GM12878 (cell line): Measurements from ENCODE around the gene KIDINS220. TPM values are rescaled to one million over a fixed set of nuclear protein-coding genes. Genes with fewer than 3 reads are reported as not detected.

Experiments
- ATAC-seq: fragments of 200-7000 bp; cut with Tn5 transposase; 3 replicates; pipeline ENCODE4 v1.9.1; 2020; ENCODE audit warnings: mild to moderate bottlenecking, moderate library complexity
- BruUV-seq: library from RNA; stranded (reverse); fragments of 400-500 nt; replicated peaks from 2 replicates; lab custom pipeline; 2021; lab: Mats Ljungman, UMichigan
- CTCF ChIA-PET: fragments of 300-600 bp; sonication (Branson Sonifier 250); formaldehyde crosslinking; extraction: SDS; loops from one replicate; lab custom pipeline; 2021; ENCODE audit warnings: inconsistent platforms; lab: Yijun Ruan, JAX
- POLR2A ChIA-PET: fragments of 350-600 bp; formaldehyde crosslinking; extraction: SDS; loops from one replicate; lab custom pipeline; 2021; ENCODE audit warnings: inconsistent platforms; lab: Charles Lee
- RAD21 ChIA-PET: fragments of 300-600 bp; sonication (Branson Sonifier 250); formaldehyde crosslinking; loops from one replicate; lab custom pipeline; 2023; ENCODE audit warnings: antibody characterized with exemption; ENCODE audit not compliant: unreplicated experiment; lab: Charles Lee
- SMC1A ChIA-PET: fragments of 300-600 bp; sonication (Branson Sonifier 250); formaldehyde crosslinking; loops from one replicate; lab custom pipeline; 2023; ENCODE audit not compliant: unreplicated experiment, uncharacterized antibody; lab: Charles Lee
- DNase-seq: peaks from one replicate; pipeline ENCODE4 v3.0.0-alpha.2; 2011; ENCODE audit warnings: low read depth, low spot score
- FAIRE-seq: peaks from 3 replicates; lab custom pipeline; 2011; peaks lifted over from hg19 to GRCh38; lab: Jason Lieb, UNC
- H2AFZ ChIP-seq: 2 replicates; pipeline ENCODE4 v1.6.0; 2011; ENCODE audit warnings: low read depth, low read length, control low read depth; ENCODE audit not compliant: control insufficient read depth
- H3K27ac ChIP-seq: 2 replicates; pipeline ENCODE4 v1.5.1; 2011; ENCODE audit warnings: control low read depth; ENCODE audit not compliant: control insufficient read depth, insufficient read depth
- H3K27me3 ChIP-seq, 2 experiments: replicated peaks in 1 of 2; 2 replicates each; pipeline versions ENCODE4 v1.6.0 to v1.6.1; 2011; ENCODE audit warnings: low read length in 1 of 2; ENCODE audit not compliant: control insufficient read depth in 2 of 2, insufficient read depth in 2 of 2
- H3K36me3 ChIP-seq, 2 experiments: 2 replicates each; pipeline ENCODE4 v1.5.1; 2011; ENCODE audit warnings: low read length in 1 of 2; ENCODE audit not compliant: control insufficient read depth in 2 of 2, insufficient read depth in 2 of 2
- H3K4me1 ChIP-seq: 2 replicates; pipeline ENCODE4 v1.6.1; 2011; ENCODE audit warnings: mild to moderate bottlenecking, low read length, moderate library complexity, mixed read lengths; ENCODE audit not compliant: control insufficient read depth, insufficient read depth
- H3K4me2 ChIP-seq: 2 replicates; pipeline ENCODE4 v1.6.0; 2011; ENCODE audit warnings: control low read depth; ENCODE audit not compliant: control insufficient read depth, insufficient read depth
- H3K4me3 ChIP-seq: fragments of 200-600 bp; sonication (generic); 2 replicates; pipeline ENCODE4 v1.5.1; 2016
- H3K79me2 ChIP-seq: 2 replicates; pipeline ENCODE4 v1.6.0; 2011; ENCODE audit warnings: low read length; ENCODE audit not compliant: control insufficient read depth, insufficient read depth
- H3K9ac ChIP-seq: 2 replicates; pipeline ENCODE4 v1.8.0; 2011; ENCODE audit warnings: low read length, control low read depth, mixed read lengths; ENCODE audit not compliant: control insufficient read depth, insufficient read depth
- H3K9me3 ChIP-seq: replicated peaks from 3 replicates; pipeline ENCODE4 v1.5.1; 2011; ENCODE audit warnings: mild to moderate bottlenecking, low read length; ENCODE audit not compliant: control insufficient read depth, insufficient read depth
- H4K20me1 ChIP-seq: 2 replicates; pipeline ENCODE4 v1.6.0; 2011; ENCODE audit not compliant: control insufficient read depth, insufficient read depth
- BCL11A ChIP-seq: IDR thresholded peaks from 2 replicates; pipeline ENCODE4 v1.6.1; 2011; ENCODE audit warnings: low read depth, low read length
- BMI1 ChIP-seq: fragments of 450-650 bp; IDR thresholded peaks from 2 replicates; pipeline ENCODE4 v1.6.1; 2016; ENCODE audit warnings: mild to moderate bottlenecking, moderate library complexity, borderline replicate concordance
- BRCA1 ChIP-seq: IDR thresholded peaks from 2 replicates; pipeline ENCODE4 v1.6.1; 2011; ENCODE audit warnings: low read depth, low read length, improper control_type of control experiment
- CBFB ChIP-seq: IDR thresholded peaks from 2 replicates; pipeline ENCODE4 v1.6.1; 2016; ENCODE audit warnings: antibody characterized with exemption, low read depth
- CBX5 ChIP-seq: sonication (generic); IDR thresholded peaks from 2 replicates; pipeline ENCODE4 v1.6.1; 2016; ENCODE audit warnings: low read depth, moderate library complexity, mild to moderate bottlenecking, inconsistent platforms
- EED ChIP-seq: sonication (generic); IDR thresholded peaks from 2 replicates; pipeline ENCODE4 v1.6.1; 2016; ENCODE audit warnings: antibody characterized with exemption, low read depth
- GABPA ChIP-seq: IDR thresholded peaks from 2 replicates; pipeline ENCODE4 v1.6.1; 2014; ENCODE audit warnings: antibody characterized with exemption, low read depth, mild to moderate bottlenecking, inconsistent platforms
- JUND ChIP-seq: IDR thresholded peaks from 2 replicates; pipeline ENCODE4 v1.6.1; 2012; ENCODE audit warnings: low read depth, mild to moderate bottlenecking, low read length, improper control_type of control experiment, moderate library complexity
- MTA3 ChIP-seq: IDR thresholded peaks from 2 replicates; pipeline ENCODE4 v1.6.1; 2012; ENCODE audit warnings: low read length, inconsistent platforms, borderline replicate concordance
- NFXL1 ChIP-seq: fragments of 450-650 bp; IDR thresholded peaks from 2 replicates; pipeline ENCODE4 v1.6.1; 2017; ENCODE audit warnings: antibody characterized with exemption, mild to moderate bottlenecking, borderline replicate concordance
- SMAD5 ChIP-seq: IDR thresholded peaks from 2 replicates; pipeline ENCODE4 v1.6.1; 2016; ENCODE audit warnings: antibody characterized with exemption, low read depth
- SRF ChIP-seq, 2 experiments: IDR thresholded peaks; 2 replicates each; pipeline ENCODE4 v1.6.1; 2011; ENCODE audit warnings: low read depth in 2 of 2, low read length in 2 of 2, mild to moderate bottlenecking in 1 of 2, moderate library complexity in 1 of 2
- ZBTB11 ChIP-seq: fragments of 450-650 bp; formaldehyde crosslinking; IDR thresholded peaks from 2 replicates; pipeline ENCODE4 v1.5.0; 2022; ENCODE audit warnings: mild to moderate bottlenecking, missing genetic modification characterization
- ZNF592 ChIP-seq: fragments of 450-650 bp; IDR thresholded peaks from 2 replicates; pipeline ENCODE4 v1.6.1; 2017; ENCODE audit warnings: mild to moderate bottlenecking, moderate library complexity
- WGBS: methylation state at CpG from one replicate; pipeline ENCODE4 v1.1.6; 2016; ENCODE audit warnings: low lambda C conversion rate; ENCODE audit not compliant: insufficient replicate concordance, insufficient coverage; ENCODE audit errors: missing lambda C conversion rate; 5-methylcytosine and 5-hydroxymethylcytosine counted together
- in situ Hi-C: fragments of 300-500 bp; cut with MboI; formaldehyde crosslinking; loops from 9 replicates; pipeline ENCODE4 v1.14.3; 2018; ENCODE audit warnings: mixed read lengths
- intact Hi-C: fragments of 100-400 bp; cut with micrococcal nuclease; formaldehyde crosslinking; loops from one replicate; pipeline ENCODE4 v1.14.2; 2022; ENCODE audit not compliant: unreplicated experiment
- polyA plus RNA-seq, 11 experiments: library from polyadenylated mRNA; depleted of rRNA in 4 of 11; unstranded in 6 of 11; stranded (reverse) in 5 of 11; fragments of >200 nt; fragmentation: Nextera tagmentation in 4 of 11; fragmentation: Illumina TruSeq in 1 of 11; extraction: Ambion mirVana in 4 of 11; extraction: Trizol in 1 of 11; gene quantifications; 1 replicate in 1 of 11; 2 replicates in 10 of 11; pipeline versions ENCODE4 v1.2.1 to v1.2.3, GENCODE V29; 2011 to 2016; ENCODE audit warnings: inconsistent platforms in 2 of 11, missing spikeins in 2 of 11, low read depth in 1 of 11
- total RNA-seq, 4 experiments: library from RNA; depleted of rRNA in 3 of 4; stranded (reverse); fragments of >200 nt in 3 of 4; fragmentation: Illumina TruSeq in 1 of 4; extraction: Trizol in 1 of 4; gene quantifications; 2 replicates each; pipeline versions ENCODE4 v1.2.1 to v1.2.3, GENCODE V29; 2013 to 2021

The KIDINS220 gene
- total and polyA plus RNA-seq, 10 of the 15 experiments (the other 5 are each of a cell fraction or from before 2014, with no cell fraction given): 6.0 to 31.2 (median 16.0) TPM

GRCh38 chr2:8855010-8855409, 17.6 kb upstream of the KIDINS220 start:
- no TSS peak for BruUV-seq
- RAD21 ChIA-PET: no interaction called here
- TF ChIP-seq MTA3: no peak
- TF ChIP-seq GABPA: no peak
- no peak for TF ChIP-seq SRF (IDR thresholded peaks at IDR 0.05; ENCODE audit: low read depth in 2 of 2, low read length in 2 of 2)
- no peak for TF ChIP-seq BRCA1
- TF ChIP-seq NFXL1: no peak
- no peak for TF ChIP-seq BMI1
- no peak for TF ChIP-seq SMAD5
- no peak for TF ChIP-seq ZNF592
- no peak for TF ChIP-seq EED
- TF ChIP-seq JUND: no peak
- TF ChIP-seq CBFB: no peak
- no peak for TF ChIP-seq ZBTB11
- TF ChIP-seq CBX5: no peak
- TF ChIP-seq BCL11A: no peak

More at GRCh38 chr2:8855010-8855409, 17.6 kb upstream of the KIDINS220 start:
- ATAC-seq: no peak
- in situ Hi-C loops: no loop called here
- no peaks in the 10 kb centered on the region for H3K9me3 ChIP-seq
- no peak overlapping the region for H2AFZ ChIP-seq
- H3K9ac ChIP-seq: no peak overlapping the region
- H3K27me3 ChIP-seq: no peaks in the 10 kb centered on the region
- no peak for DNase-seq
- intact Hi-C loops: no loop called here
- H3K4me1 ChIP-seq: no peaks in the 10 kb centered on the region
- H3K79me2 ChIP-seq: no peaks in the 10 kb centered on the region
- CTCF ChIA-PET: interaction anchor here (0.7 kb wide), 1 partner anchor 10 kb away, joined by 3 read pairs; no protein-coding TSS in a partner anchor
- no peak overlapping the region for H3K27ac ChIP-seq
- WGBS: 68% methylated on average over 3 of the region's 3 CpGs
- no peaks in the 10 kb centered on the region for H4K20me1 ChIP-seq
- H3K4me3 ChIP-seq: no peak overlapping the region
- no peak for FAIRE-seq
- SMC1A ChIA-PET: interaction anchor here (0.7 to 1.2 kb wide), 2 partner anchors 9 to 36 kb away, joined by 3 read pairs; no protein-coding TSS in a partner anchor
- H3K4me2 ChIP-seq: no peak overlapping the region
- H3K36me3 ChIP-seq: no peaks in the 10 kb centered on the region
- POLR2A ChIA-PET: no interaction called here
